ENCODE data around the gene TMCO2. TPM values are rescaled to one million over a fixed set of nuclear protein-coding genes. Genes with fewer than 3 reads are reported as not detected.
A peak's percentile ranks its signal among the peaks of the same experiment; 100 is the strongest.

Gene TMCO2
- total RNA-seq, 1 experiment from 2014 or later: not detected

- intact Hi-C loops (cut with micrococcal nuclease; ENCODE audit: unreplicated experiment): loop anchor here (10.0 kb wide), 1 partner anchor 62 kb away; the partner anchor contains the start of gene COL9A2
- no peaks in the 10 kb centered on the region for H3K9me3 Mint-ChIP-seq (ENCODE audit: unreplicated experiment)
- H3K36me3 ChIP-seq (ENCODE audit: control insufficient read depth, insufficient read depth, low read length): no peaks in the 10 kb centered on the region
- H3K36me3 Mint-ChIP-seq (ENCODE audit: insufficient read depth, unreplicated experiment): peaks cover 11% of the 10 kb centered on the region
- H3K27me3 Mint-ChIP-seq (ENCODE audit: insufficient read depth, unreplicated experiment): no peaks in the 10 kb centered on the region
- no TSS peak for BruUV-seq (replicated peaks)
- no peaks in the 10 kb centered on the region for H3K27me3 ChIP-seq (replicated peaks; ENCODE audit: control insufficient read depth, insufficient read depth, low read length)
- H3K9me3 ChIP-seq: no peaks in the 10 kb centered on the region
- peaks cover 14% of the 10 kb centered on the region for H3K4me1 ChIP-seq
- H3K4me3 Mint-ChIP-seq (ENCODE audit: unreplicated experiment): no peak overlapping the region
- DNase-seq: no peak
- ChIA-PET CTCF (no interaction called here), POLR2A (no interaction called here)
- no peak overlapping the region for H3K27ac Mint-ChIP-seq (ENCODE audit: unreplicated experiment)
- peaks cover 6% of the 10 kb centered on the region for H3K4me1 Mint-ChIP-seq (ENCODE audit: low read depth, unreplicated experiment)
- TF ChIP-seq CTCF (IDR thresholded peaks at IDR 0.05; ENCODE audit: insufficient read depth in 1 of 2, low read depth in 1 of 2, low read length in 1 of 2, severe bottlenecking in 1 of 2, unreplicated experiment in 1 of 2): no peak
- no peak overlapping the region for H3K4me3 ChIP-seq (ENCODE audit: low read depth, low read length)
Observed at GRCh38 chr1:40252601-40253000, 4.9 kb downstream of the TMCO2 start.

- CTCF ChIA-PET: no interaction called here
- no TSS peak for BruUV-seq (replicated peaks)
- H3K4me1 ChIP-seq: no peaks in the 10 kb centered on the region; the same call in 1 of the 2 replicates
- no peaks in the 10 kb centered on the region; the same call in 1 of the 2 replicates for H3K36me3 ChIP-seq (ENCODE audit: control insufficient read depth, insufficient read depth, low read length)
- no peak overlapping the region for H3K4me3 ChIP-seq (ENCODE audit: low read depth, low read length)
- intact Hi-C loops (cut with micrococcal nuclease; ENCODE audit: unreplicated experiment): loop anchor here (10.0 kb wide), 1 partner anchor 60 kb away; the partner anchor contains the start of gene COL9A2
- H3K4me1 Mint-ChIP-seq (ENCODE audit: low read depth, unreplicated experiment): peaks cover 6% of the 10 kb centered on the region
- H3K27me3 Mint-ChIP-seq (ENCODE audit: insufficient read depth, unreplicated experiment): no peaks in the 10 kb centered on the region
- POLR2A ChIA-PET: no interaction called here
- no peak overlapping the region for H3K27ac Mint-ChIP-seq (ENCODE audit: unreplicated experiment)
- H3K4me3 Mint-ChIP-seq (ENCODE audit: unreplicated experiment): no peak overlapping the region
- no peaks in the 10 kb centered on the region for H3K9me3 Mint-ChIP-seq (ENCODE audit: unreplicated experiment)
- no peak for TF ChIP-seq CTCF (IDR thresholded peaks at IDR 0.05; ENCODE audit: insufficient read depth in 1 of 2, low read depth in 1 of 2, low read length in 1 of 2, severe bottlenecking in 1 of 2, unreplicated experiment in 1 of 2)
- peaks cover 18% of the 10 kb centered on the region for H3K36me3 Mint-ChIP-seq (ENCODE audit: insufficient read depth, unreplicated experiment)
- no peaks in the 10 kb centered on the region for H3K27me3 ChIP-seq (replicated peaks; ENCODE audit: control insufficient read depth, insufficient read depth, low read length)
- no peak for DNase-seq
- no peaks in the 10 kb centered on the region for H3K9me3 ChIP-seq
Observed at GRCh38 chr1:40255231-40255630, 7.5 kb downstream of the TMCO2 start.

GRCh38 chr1:40256401-40257084, 8.8 kb downstream of the TMCO2 start:
- H3K4me1 Mint-ChIP-seq (ENCODE audit: low read depth, unreplicated experiment): peaks cover 6% of the 10 kb centered on the region
- DNase-seq: no peak
- Histone ChIP-seq H3K36me3 (ENCODE audit: control insufficient read depth, insufficient read depth, low read length) (no peaks in the 10 kb centered on the region; the same call in 1 of the 2 replicates), H3K4me3 (ENCODE audit: low read depth, low read length) (peak overlapping the region; percentile 65), H3K9me3 (no peaks in the 10 kb centered on the region), H3K27me3 (replicated peaks; ENCODE audit: control insufficient read depth, insufficient read depth, low read length) (no peaks in the 10 kb centered on the region), H3K4me1 (no peaks in the 10 kb centered on the region; the same call in 1 of the 2 replicates)
- no peak overlapping the region for H3K27ac Mint-ChIP-seq (ENCODE audit: unreplicated experiment)
- intact Hi-C loops (cut with micrococcal nuclease; ENCODE audit: unreplicated experiment): loop anchor here (1.0 to 10.0 kb wide), 2 partner anchors 9 to 58 kb away; partner anchors contain the start of genes COL9A2 and TMCO2
- no TSS peak for BruUV-seq (replicated peaks)
- H3K27me3 Mint-ChIP-seq (ENCODE audit: insufficient read depth, unreplicated experiment): no peaks in the 10 kb centered on the region
- H3K9me3 Mint-ChIP-seq (ENCODE audit: unreplicated experiment): no peaks in the 10 kb centered on the region
- peak overlapping the region; percentile 90 for H3K4me3 Mint-ChIP-seq (ENCODE audit: unreplicated experiment)
- no peak for TF ChIP-seq CTCF (IDR thresholded peaks at IDR 0.05; ENCODE audit: insufficient read depth in 1 of 2, low read depth in 1 of 2, low read length in 1 of 2, severe bottlenecking in 1 of 2, unreplicated experiment in 1 of 2)
- peaks cover 18% of the 10 kb centered on the region for H3K36me3 Mint-ChIP-seq (ENCODE audit: insufficient read depth, unreplicated experiment)
- ChIA-PET CTCF (no interaction called here), POLR2A (no interaction called here)
